Skeletal muscle tissue (tissue), 4 donors: Measurements from ENCODE around the gene CDH23. TPM values are rescaled to one million over a fixed set of nuclear protein-coding genes. Genes with fewer than 3 reads are reported as not detected.

Experiments used
- H3K27ac ChIP-seq: one replicate; pipeline ENCODE4 v1.7.0; 2013; ENCODE audit warnings: mild to moderate bottlenecking, low read depth, low read length, inconsistent platforms
- H3K27me3 ChIP-seq, 3 donors: one replicate each; pipeline ENCODE4 v1.7.0; 2013; ENCODE audit warnings: low read length in 3 of 3; ENCODE audit not compliant: control insufficient read depth in 3 of 3, insufficient read depth in 3 of 3
- H3K36me3 ChIP-seq, 3 donors: one replicate each; pipeline ENCODE4 v1.7.0; 2013; ENCODE audit warnings: low read length in 3 of 3; ENCODE audit not compliant: control insufficient read depth in 3 of 3, insufficient read depth in 3 of 3
- H3K4me1 ChIP-seq, 3 donors: one replicate each; pipeline ENCODE4 v1.7.0; 2013; ENCODE audit warnings: low read length in 3 of 3, mild to moderate bottlenecking in 3 of 3; ENCODE audit not compliant: control insufficient read depth in 3 of 3, insufficient read depth in 3 of 3
- H3K4me3 ChIP-seq, 3 donors: one replicate each; pipeline ENCODE4 v1.7.0; 2013; ENCODE audit warnings: low read length in 3 of 3
- H3K9ac ChIP-seq, 3 donors: one replicate each; pipeline ENCODE4 v1.7.0; 2013; ENCODE audit warnings: low read length in 3 of 3, mild to moderate bottlenecking in 3 of 3, moderate library complexity in 2 of 3, low read depth in 1 of 3
- H3K9me3 ChIP-seq, 3 donors: one replicate each; pipeline ENCODE4 v1.7.0; 2013; ENCODE audit warnings: low read length in 3 of 3; ENCODE audit not compliant: control insufficient read depth in 3 of 3
- total RNA-seq: library from RNA; depleted of rRNA; stranded (reverse); fragments of >200 nt; gene quantifications from one replicate; pipeline ENCODE4 v1.2.3, GENCODE V29; 2014
- donor health status: Osteomylitis.

CDH23 gene
- total RNA-seq, 1 donor from 2014 or later: 3.7 TPM

DNA sequence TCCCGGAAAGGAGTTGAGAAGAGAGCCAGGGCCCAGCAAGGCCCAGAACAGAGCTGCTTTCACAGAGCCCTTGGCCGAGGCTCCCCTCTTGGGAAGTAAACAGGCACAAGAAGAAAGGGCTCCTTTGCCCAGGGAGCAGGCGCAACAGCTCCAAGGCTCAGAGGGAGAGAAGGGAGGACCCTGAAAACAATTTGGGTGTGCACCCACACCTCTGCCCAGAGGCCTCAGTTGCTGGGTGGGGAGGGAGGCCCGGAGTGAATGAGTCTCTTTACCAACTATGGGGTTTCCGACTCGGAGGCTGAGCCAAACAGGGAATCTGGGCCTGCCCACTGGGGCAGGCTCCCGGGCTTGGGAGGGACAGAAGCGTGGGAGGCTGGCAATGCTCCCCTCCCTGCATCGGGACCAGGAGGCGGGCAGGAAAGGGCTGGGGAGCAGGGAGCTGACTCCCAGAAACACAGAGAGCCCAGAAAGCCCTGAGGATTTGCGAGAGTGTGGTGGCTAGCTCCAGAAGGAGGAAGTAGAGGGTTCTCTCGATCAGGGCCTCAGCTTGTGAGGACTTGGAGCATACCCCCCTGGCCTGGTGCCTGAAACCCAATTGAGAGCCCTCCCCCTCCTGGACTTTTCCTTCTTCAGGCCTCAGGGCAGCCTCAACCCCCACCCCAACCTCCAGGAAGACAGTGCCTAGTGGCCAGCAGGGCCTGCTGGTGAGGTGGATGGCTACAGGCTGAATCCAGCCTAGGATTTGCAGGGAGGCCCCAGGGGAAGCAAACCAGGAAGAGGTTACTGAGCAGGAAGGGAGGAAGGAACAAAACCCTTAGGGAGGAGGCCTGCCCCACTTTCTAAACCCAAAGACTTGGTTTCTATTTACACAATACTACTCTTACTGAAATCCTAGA, 316.7 kb downstream of the CDH23 start:
- H3K4me3 ChIP-seq: peak overlapping the region in 1 of 3 donors; percentile 15
- H3K9ac ChIP-seq: peak overlapping the region; percentile 27 to 71 (median 66)
- peaks cover 36 to 38% (median 36%) of the 10 kb centered on the region in 3 donors for H3K4me1 ChIP-seq

DNA sequence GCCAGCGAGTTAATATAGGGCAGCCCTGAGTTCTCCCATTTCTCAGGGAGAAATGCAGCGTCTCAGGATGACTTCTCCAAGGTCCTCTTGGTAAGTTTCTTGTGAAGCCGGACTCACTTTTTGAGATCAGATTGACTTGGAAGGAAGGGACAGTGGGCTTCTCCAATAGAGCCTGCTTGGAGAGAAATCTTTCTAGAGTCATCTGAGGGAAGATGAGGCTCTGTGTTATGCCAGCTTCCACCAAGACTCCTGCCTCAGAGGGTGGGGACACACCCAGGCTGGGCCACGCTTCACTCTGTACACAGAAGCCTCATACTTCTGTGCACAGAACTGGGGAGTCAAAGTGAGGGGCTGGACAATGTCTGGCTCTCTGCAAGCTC, 317.3 kb downstream of the CDH23 start:
- Histone ChIP-seq H3K9ac (peak overlapping the region; percentile 27 to 71 (median 66)), H3K4me3 (peak overlapping the region in 1 of 3 donors; percentile 15), H3K27me3 (no peaks in the 10 kb centered on the region), H3K4me1 (peaks cover 36 to 37% (median 36%) of the 10 kb centered on the region in 3 donors), H3K9me3 (no peaks in the 10 kb centered on the region), H3K27ac (peak overlapping the region; percentile 79), H3K36me3 (no peaks in the 10 kb centered on the region)

More for the DNA sequence above, 316.7 kb downstream of the CDH23 start:
- Histone ChIP-seq H3K9me3 (no peaks in the 10 kb centered on the region), H3K27ac (peak overlapping the region; percentile 79), H3K27me3 (no peaks in the 10 kb centered on the region), H3K36me3 (no peaks in the 10 kb centered on the region)

DNA sequence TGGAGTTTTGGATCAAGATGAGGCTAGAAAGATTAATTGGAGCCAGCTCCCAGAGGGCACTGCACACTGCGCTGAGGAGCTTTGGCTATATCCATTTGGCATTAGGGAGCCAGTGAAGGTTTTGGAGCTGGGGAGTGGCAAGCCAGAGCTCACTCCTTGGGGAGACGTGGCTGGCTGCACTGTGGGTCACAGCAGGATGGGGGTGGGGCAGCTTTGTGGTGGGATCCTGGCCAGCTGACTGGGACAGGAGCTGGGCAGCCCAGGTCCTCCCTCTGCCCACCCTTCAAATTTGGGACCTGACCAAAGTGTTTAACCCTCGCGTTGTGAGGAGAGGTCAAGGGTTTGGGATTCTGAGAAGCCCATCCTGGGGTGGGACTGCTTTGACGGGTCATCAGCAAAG, 317.9 kb downstream of the CDH23 start:
- no peaks in the 10 kb centered on the region for H3K27me3 ChIP-seq
- peaks cover 36 to 42% (median 39%) of the 10 kb centered on the region in 3 donors for H3K4me1 ChIP-seq
- H3K4me3 ChIP-seq: no peak overlapping the region
- H3K27ac ChIP-seq: peak overlapping the region; percentile 79
- no peaks in the 10 kb centered on the region for H3K9me3 ChIP-seq
- peak overlapping the region in 2 of 3 donors; percentile 54 to 66 for H3K9ac ChIP-seq
- no peaks in the 10 kb centered on the region for H3K36me3 ChIP-seq

DNA sequence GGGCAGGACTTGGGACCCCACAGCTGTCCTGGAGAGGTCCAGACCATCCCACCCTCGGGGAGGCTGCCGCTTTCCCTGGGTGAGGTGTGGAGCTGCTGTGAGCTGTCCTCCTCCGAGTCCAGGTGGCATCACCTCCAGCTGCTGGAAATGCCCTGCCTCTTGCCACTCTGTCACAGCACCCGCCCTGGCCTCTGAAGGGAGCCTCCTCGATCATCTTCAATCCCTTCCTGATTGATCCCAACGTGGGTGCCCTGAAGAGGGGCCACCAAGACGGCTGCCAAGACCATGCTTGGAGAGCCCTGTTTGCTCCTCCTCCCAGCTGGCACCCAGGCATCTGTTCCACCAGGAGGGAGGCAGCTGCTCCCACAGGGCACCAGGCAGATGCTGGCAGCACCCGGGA, 318.3 kb downstream of the CDH23 start:
- no peaks in the 10 kb centered on the region for H3K27me3 ChIP-seq
- H3K9ac ChIP-seq: peak overlapping the region in 1 of 3 donors; percentile 54
- H3K4me1 ChIP-seq: peaks cover 36 to 42% (median 39%) of the 10 kb centered on the region in 3 donors
- H3K36me3 ChIP-seq: no peaks in the 10 kb centered on the region
- H3K27ac ChIP-seq: no peak overlapping the region
- no peaks in the 10 kb centered on the region for H3K9me3 ChIP-seq
- no peak overlapping the region for H3K4me3 ChIP-seq

DNA sequence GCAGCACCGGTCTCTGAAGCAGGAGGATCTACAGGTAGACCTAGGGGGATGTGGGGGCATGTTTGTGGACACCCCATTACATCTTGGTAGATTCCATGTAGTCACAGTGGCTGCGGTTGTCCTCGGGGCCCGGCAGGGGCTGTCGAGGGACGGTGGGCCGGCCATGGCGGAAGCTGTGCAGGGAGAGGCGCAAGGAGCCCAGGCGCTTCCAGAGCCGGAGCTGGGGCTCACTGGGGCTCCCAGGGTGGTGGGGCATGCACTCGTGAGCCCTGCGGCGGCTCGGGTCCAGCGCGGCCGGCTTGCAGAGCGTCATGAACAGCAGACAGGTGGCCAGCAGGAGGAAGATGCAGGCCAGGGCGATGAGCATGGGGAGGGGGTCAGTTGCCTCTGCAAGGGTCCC, 319.1 kb downstream of the CDH23 start:
- Histone ChIP-seq H3K27me3 (no peaks in the 10 kb centered on the region), H3K4me1 (peaks cover 36 to 42% (median 39%) of the 10 kb centered on the region in 3 donors), H3K36me3 (no peaks in the 10 kb centered on the region), H3K9ac (no peak overlapping the region), H3K9me3 (no peaks in the 10 kb centered on the region), H3K27ac (no peak overlapping the region), H3K4me3 (no peak overlapping the region)

- Histone ChIP-seq H3K27ac (no peak overlapping the region), H3K9me3 (no peaks in the 10 kb centered on the region), H3K4me1 (peaks cover 36 to 42% (median 39%) of the 10 kb centered on the region in 3 donors), H3K4me3 (no peak overlapping the region), H3K9ac (no peak overlapping the region), H3K27me3 (no peaks in the 10 kb centered on the region), H3K36me3 (no peaks in the 10 kb centered on the region)
Measured at GRCh38 chr10:71716426-71716825, 319.7 kb downstream of the CDH23 start.

GRCh38 chr10:71717056-71717455, 320.3 kb downstream of the CDH23 start:
- Histone ChIP-seq H3K4me1 (peaks cover 36 to 42% (median 39%) of the 10 kb centered on the region in 3 donors), H3K27ac (no peak overlapping the region), H3K4me3 (no peak overlapping the region), H3K9me3 (no peaks in the 10 kb centered on the region), H3K27me3 (no peaks in the 10 kb centered on the region), H3K9ac (no peak overlapping the region), H3K36me3 (no peaks in the 10 kb centered on the region)

DNA sequence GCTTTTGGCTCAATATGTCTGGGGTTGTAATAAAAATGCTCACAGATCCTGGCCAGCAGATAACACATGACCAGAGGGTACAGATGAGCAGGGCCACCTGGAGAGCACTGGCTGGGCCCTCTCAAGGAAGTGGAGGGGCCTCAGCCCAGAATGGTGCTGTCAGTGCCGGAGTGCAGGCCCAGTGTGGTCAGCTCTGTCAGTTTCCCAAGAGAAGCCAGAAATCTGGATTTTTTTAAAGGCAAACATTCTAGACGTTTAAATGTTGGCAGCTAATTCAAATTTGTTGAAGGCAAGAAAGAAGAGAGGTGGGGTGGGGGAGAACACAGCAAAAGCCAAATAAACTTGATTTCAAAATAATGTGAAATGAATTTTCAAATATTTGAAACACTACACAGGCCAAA, 320.8 kb downstream of the CDH23 start:
- no peaks in the 10 kb centered on the region for H3K9me3 ChIP-seq
- H3K36me3 ChIP-seq: no peaks in the 10 kb centered on the region
- H3K27ac ChIP-seq: no peak overlapping the region
- H3K27me3 ChIP-seq: no peaks in the 10 kb centered on the region
- H3K9ac ChIP-seq: peak overlapping the region in 1 of 3 donors; percentile 40
- H3K4me1 ChIP-seq: peaks cover 35 to 41% (median 37%) of the 10 kb centered on the region in 3 donors
- H3K4me3 ChIP-seq: no peak overlapping the region

GRCh38 chr10:71718165-71718698, 321.5 kb downstream of the CDH23 start:
- Histone ChIP-seq H3K9ac (no peak overlapping the region), H3K9me3 (no peaks in the 10 kb centered on the region), H3K4me1 (peaks cover 28 to 34% (median 34%) of the 10 kb centered on the region in 3 donors), H3K27me3 (no peaks in the 10 kb centered on the region), H3K4me3 (no peak overlapping the region), H3K36me3 (no peaks in the 10 kb centered on the region), H3K27ac (no peak overlapping the region)

DNA sequence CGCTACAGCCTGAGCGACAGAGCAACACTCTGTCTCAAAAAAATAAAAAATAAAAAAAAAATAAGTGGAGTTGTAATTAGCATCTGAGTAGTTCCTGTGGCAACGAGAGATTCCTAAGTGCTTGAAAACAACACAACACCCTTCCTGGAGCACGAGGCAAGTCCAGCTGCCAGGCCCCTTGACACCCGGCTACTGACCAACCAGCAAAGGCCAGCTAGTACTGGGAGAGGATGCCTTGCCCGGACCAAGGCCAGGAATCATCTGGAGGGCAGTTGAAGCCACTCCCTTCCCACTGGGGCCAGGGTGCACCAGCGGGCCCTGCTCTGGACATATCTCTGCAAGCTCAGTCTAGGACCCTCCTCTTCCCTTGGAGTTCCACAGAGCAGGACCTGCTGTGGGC, 322.3 kb downstream of the CDH23 start:
- no peak overlapping the region for H3K27ac ChIP-seq
- H3K4me3 ChIP-seq: no peak overlapping the region
- no peaks in the 10 kb centered on the region for H3K27me3 ChIP-seq
- H3K4me1 ChIP-seq: peaks cover 20 to 27% (median 26%) of the 10 kb centered on the region in 3 donors
- peak overlapping the region in 2 of 3 donors; percentile 20 to 33 for H3K9ac ChIP-seq
- no peaks in the 10 kb centered on the region for H3K36me3 ChIP-seq
- H3K9me3 ChIP-seq: no peaks in the 10 kb centered on the region
